Measurements from ENCODE around the gene ESYT2.

Gene ESYT2

GRCh38 chr7:158837790-158838637 is 8.7 kb upstream of the ESYT2 start:
- no peak for DNase-seq (ENCODE audit: low read depth)
- no peak overlapping the region for H3K4me3 ChIP-seq (replicated peaks; ENCODE audit: low read depth, low read length)
- TF ChIP-seq CTCF (IDR thresholded peaks at IDR 0.05; ENCODE audit: low read length, missing control alignments), result no peak

- H3K4me3 ChIP-seq (replicated peaks; ENCODE audit: low read depth, low read length), result no peak overlapping the region
- no peak for DNase-seq (ENCODE audit: low read depth)
- no peak for TF ChIP-seq CTCF (IDR thresholded peaks at IDR 0.05; ENCODE audit: low read length, missing control alignments)
These were observed 7.4 kb upstream of the ESYT2 start for GRCh38 chr7:158836692-158837091.

DNA sequence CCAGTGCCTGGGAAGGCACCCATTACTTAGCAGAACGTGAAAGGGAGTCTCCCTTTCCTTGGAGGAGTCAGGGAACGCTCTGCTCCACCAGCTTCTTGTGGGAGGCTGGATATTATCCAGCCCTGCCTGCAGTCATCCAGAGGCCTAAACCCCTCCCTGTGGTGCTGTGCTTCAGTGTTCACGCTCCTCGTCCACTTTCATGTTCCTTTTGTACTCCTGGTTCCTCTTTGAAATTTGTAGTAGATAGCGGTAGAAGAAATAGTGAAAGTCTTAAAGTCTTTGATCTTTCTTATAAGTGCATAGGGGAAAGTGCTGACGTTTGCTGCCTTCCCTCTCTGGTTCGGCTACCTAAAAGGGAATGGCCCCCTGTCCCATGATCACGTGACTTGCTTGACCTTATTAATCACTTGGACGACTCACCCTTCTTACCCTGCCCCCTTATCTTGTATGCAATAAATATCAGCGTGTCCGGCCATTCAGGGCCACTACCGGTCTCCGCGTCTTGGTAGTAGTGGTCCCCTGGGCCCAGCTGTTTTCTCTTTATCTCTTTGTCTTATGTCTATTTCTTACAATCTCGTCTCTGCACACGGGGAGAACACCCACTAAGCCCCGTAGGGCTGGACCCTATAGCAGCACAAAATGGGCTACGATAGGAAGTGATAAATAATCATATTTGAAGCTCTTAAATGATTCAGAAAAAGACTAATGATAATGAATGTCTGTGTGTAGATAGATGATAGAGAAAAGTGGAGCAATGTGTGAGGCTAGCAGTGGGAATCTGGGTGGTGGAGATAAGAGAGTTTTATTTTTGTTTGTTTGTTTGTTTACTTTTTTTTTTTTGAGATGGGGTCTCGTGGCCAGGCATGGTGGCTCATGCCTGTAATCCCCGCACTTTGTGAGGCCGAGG is 5.8 kb upstream of the ESYT2 start:
- no peak overlapping the region for H3K4me3 ChIP-seq (replicated peaks; ENCODE audit: low read depth, low read length)
- TF ChIP-seq CTCF (IDR thresholded peaks at IDR 0.05; ENCODE audit: low read length, missing control alignments), result no peak
- DNase-seq (ENCODE audit: low read depth), result no peak

- no peak for DNase-seq (ENCODE audit: low read depth)
- no peak for TF ChIP-seq CTCF (IDR thresholded peaks at IDR 0.05; ENCODE audit: low read length, missing control alignments)
These were observed 3.7 kb upstream of the ESYT2 start for GRCh38 chr7:158832994-158833393.

GRCh38 chr7:158831738-158832091 is 2.4 kb upstream of the ESYT2 start:
- no peak overlapping the region for H3K4me3 ChIP-seq (replicated peaks; ENCODE audit: low read depth, low read length)
- no peak for TF ChIP-seq CTCF (IDR thresholded peaks at IDR 0.05; ENCODE audit: low read length, missing control alignments)
- no peak for DNase-seq (ENCODE audit: low read depth)

More at GRCh38 chr7:158832994-158833393, 3.7 kb upstream of the ESYT2 start:
- no peak overlapping the region for H3K4me3 ChIP-seq (replicated peaks; ENCODE audit: low read depth, low read length)

DNA sequence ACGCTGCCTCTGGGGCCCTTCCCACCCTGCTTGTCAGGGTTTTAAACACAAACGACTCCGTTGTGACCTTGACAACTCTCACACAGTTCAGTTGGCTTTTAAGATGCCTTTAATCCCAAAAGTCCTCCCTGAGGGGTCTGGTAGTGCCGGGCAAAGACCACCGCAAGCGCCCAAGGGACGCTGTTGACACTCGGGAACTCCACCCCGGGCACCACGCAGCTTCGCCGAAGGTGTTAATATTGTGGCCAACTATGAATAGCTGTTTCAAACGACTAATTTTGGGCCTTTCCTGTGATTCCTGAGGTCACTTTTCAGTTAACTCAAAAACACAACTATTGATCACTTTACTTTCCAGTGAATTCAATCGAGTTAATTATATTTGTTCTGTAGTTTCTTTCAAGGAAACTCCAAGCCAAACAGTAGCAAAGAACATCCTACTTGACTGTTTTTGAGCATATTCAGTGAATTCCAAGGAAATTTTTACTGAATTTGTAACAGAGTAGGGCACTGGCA is 958 bp upstream of the ESYT2 start:
- no peak for DNase-seq (ENCODE audit: low read depth)
- peak overlapping the region; percentile 78 for H3K4me3 ChIP-seq (replicated peaks; ENCODE audit: low read depth, low read length)
- TF ChIP-seq CTCF (IDR thresholded peaks at IDR 0.05; ENCODE audit: low read length, missing control alignments), result no peak
